GM23338 (cell line): ENCODE measurements around the gene RASA3. TPM values are rescaled to one million over a fixed set of nuclear protein-coding genes. Genes with fewer than 3 reads are reported as not detected.

Source experiments
- ATAC-seq: fragments of 200-7000 bp; cut with Tn5 transposase; 3 replicates; pipeline ENCODE4 v1.9.1; 2020
- DNase-seq: peaks from one replicate; pipeline ENCODE4 v3.0.0-alpha.2; 2015; ENCODE audit warnings: low spot score
- H2AFZ ChIP-seq: fragments of 200-600 bp; sonication (generic); 2 replicates; pipeline ENCODE4 v1.8.0; 2016; ENCODE audit warnings: antibody characterized with exemption, mild to moderate bottlenecking, moderate library complexity
- H3F3A ChIP-seq: fragments of 200-600 bp; sonication (generic); replicated peaks from 2 replicates; pipeline ENCODE4 v1.8.0; 2017; ENCODE audit warnings: antibody characterized with exemption, mixed run types, low read depth
- H3K27ac ChIP-seq: fragments of 200-600 bp; sonication (generic); 2 replicates; pipeline ENCODE4 v1.6.1; 2016; ENCODE audit warnings: low read depth
- H3K27me3 ChIP-seq: fragments of 200-600 bp; sonication (generic); 2 replicates; pipeline ENCODE4 v1.8.0; 2016; ENCODE audit warnings: mild to moderate bottlenecking, mixed run types, moderate library complexity; ENCODE audit not compliant: insufficient read depth
- H3K36me3 ChIP-seq: fragments of 200-600 bp; sonication (generic); 2 replicates; pipeline ENCODE4 v1.8.0; 2016; ENCODE audit warnings: mild to moderate bottlenecking; ENCODE audit not compliant: insufficient read depth
- H3K4me1 ChIP-seq: fragments of 200-600 bp; sonication (generic); 2 replicates; pipeline ENCODE4 v1.8.0; 2016; ENCODE audit warnings: mild to moderate bottlenecking, moderate library complexity; ENCODE audit not compliant: insufficient read depth
- H3K4me2 ChIP-seq: fragments of 200-600 bp; sonication (generic); 2 replicates; pipeline ENCODE4 v1.7.1; 2017; ENCODE audit warnings: mixed run types
- H3K4me3 ChIP-seq: fragments of 200-600 bp; sonication (generic); 2 replicates; pipeline ENCODE4 v1.6.1; 2016; ENCODE audit warnings: mixed run types
- H3K79me2 ChIP-seq: fragments of 200-600 bp; sonication (generic); replicated peaks from 2 replicates; pipeline ENCODE4 v1.8.0; 2017; ENCODE audit warnings: mild to moderate bottlenecking; ENCODE audit not compliant: insufficient read depth
- H3K9me2 ChIP-seq: fragments of 200-600 bp; sonication (generic); 2 replicates; pipeline ENCODE4 v1.8.0; 2017; ENCODE audit not compliant: insufficient read depth
- H4K20me1 ChIP-seq: fragments of 200-600 bp; sonication (generic); replicated peaks from 2 replicates; pipeline ENCODE4 v1.8.0; 2017; ENCODE audit warnings: mild to moderate bottlenecking; ENCODE audit not compliant: insufficient read depth
- H3K27ac Mint-ChIP-seq: 2 replicates; pipeline ENCODE4 v1.8.0; 2020; ENCODE audit warnings: inconsistent platforms, mild to moderate bottlenecking, moderate library complexity, mixed read lengths
- H3K27me3 Mint-ChIP-seq: 3 replicates; pipeline ENCODE4 v1.8.0; 2022; ENCODE audit warnings: low read depth, mild to moderate bottlenecking, moderate library complexity, mixed read lengths, inconsistent platforms; ENCODE audit not compliant: insufficient read depth, poor library complexity
- H3K36me3 Mint-ChIP-seq: 3 replicates; pipeline ENCODE4 v1.8.0; 2021; ENCODE audit warnings: low read depth, mild to moderate bottlenecking, inconsistent platforms, moderate library complexity, mixed read lengths
- H3K4me1 Mint-ChIP-seq: 3 replicates; pipeline ENCODE4 v1.8.0; 2020; ENCODE audit warnings: mild to moderate bottlenecking, inconsistent platforms, mixed read lengths
- H3K4me3 Mint-ChIP-seq: 3 replicates; pipeline ENCODE4 v1.8.0; 2021; ENCODE audit warnings: moderate library complexity, mild to moderate bottlenecking, inconsistent platforms, mixed read lengths
- H3K9me3 Mint-ChIP-seq: 3 replicates; pipeline ENCODE4 v1.8.0; 2020; ENCODE audit warnings: moderate library complexity, mild to moderate bottlenecking, inconsistent platforms, mixed read lengths
- CREB1 ChIP-seq: fragments of 250-450 bp; sonication (Bioruptor Pico); IDR thresholded peaks from 2 replicates; pipeline ENCODE4 v1.5.0; 2020; ENCODE audit warnings: low read depth, mild to moderate bottlenecking, moderate library complexity
- EZH2 ChIP-seq: fragments of 200-600 bp; sonication (generic); IDR thresholded peaks from one replicate; pipeline ENCODE4 v1.8.0; 2017; ENCODE audit warnings: antibody characterized with exemption, mild to moderate bottlenecking, low read depth; ENCODE audit not compliant: unreplicated experiment
- EZH2phosphoT487 ChIP-seq: fragments of 200-600 bp; sonication (generic); IDR thresholded peaks from one replicate; pipeline ENCODE4 v1.8.1; 2018; ENCODE audit warnings: antibody characterized with exemption; ENCODE audit not compliant: unreplicated experiment
- JUNB ChIP-seq: IDR thresholded peaks from one replicate; pipeline ENCODE4 v1.6.1; 2016; ENCODE audit warnings: antibody characterized with exemption; ENCODE audit not compliant: unreplicated experiment
- NANOG ChIP-seq: IDR thresholded peaks from 2 replicates; pipeline ENCODE4 v1.6.1; 2016; ENCODE audit warnings: antibody characterized with exemption, borderline replicate concordance
- POLR2AphosphoS5 ChIP-seq: IDR thresholded peaks from 2 replicates; pipeline ENCODE4 v1.6.1; 2016; ENCODE audit warnings: antibody characterized with exemption, low read depth
- ZNF331 ChIP-seq: fragments of 250-450 bp; sonication (Bioruptor Pico); IDR thresholded peaks from 2 replicates; pipeline ENCODE4 v1.5.0; 2020; ENCODE audit warnings: low read depth, mild to moderate bottlenecking, moderate library complexity
- polyA plus RNA-seq: library from polyadenylated mRNA; unstranded; fragments of >200 nt; fragmentation: Nextera tagmentation; extraction: Ambion mirVana; gene quantifications from 2 replicates; pipeline ENCODE4 v1.2.1, GENCODE V29; 2016
- total RNA-seq: library from RNA; depleted of rRNA; stranded (reverse); fragments of >200 nt; shearing (Covaris generic); gene quantifications from 2 replicates; pipeline ENCODE4 v1.2.3, GENCODE V29; 2014
- TF ChIP-seq, protein P1 (sequence below): fragments of 250-450 bp; sonication (Bioruptor Pico); IDR thresholded peaks from 2 replicates; pipeline ENCODE4 v1.5.0; 2020; ENCODE audit warnings: mild to moderate bottlenecking, moderate library complexity

RASA3 gene
- total and polyA plus RNA-seq, 2 experiments from 2014 or later: 11.2 to 20.7 TPM

DNA sequence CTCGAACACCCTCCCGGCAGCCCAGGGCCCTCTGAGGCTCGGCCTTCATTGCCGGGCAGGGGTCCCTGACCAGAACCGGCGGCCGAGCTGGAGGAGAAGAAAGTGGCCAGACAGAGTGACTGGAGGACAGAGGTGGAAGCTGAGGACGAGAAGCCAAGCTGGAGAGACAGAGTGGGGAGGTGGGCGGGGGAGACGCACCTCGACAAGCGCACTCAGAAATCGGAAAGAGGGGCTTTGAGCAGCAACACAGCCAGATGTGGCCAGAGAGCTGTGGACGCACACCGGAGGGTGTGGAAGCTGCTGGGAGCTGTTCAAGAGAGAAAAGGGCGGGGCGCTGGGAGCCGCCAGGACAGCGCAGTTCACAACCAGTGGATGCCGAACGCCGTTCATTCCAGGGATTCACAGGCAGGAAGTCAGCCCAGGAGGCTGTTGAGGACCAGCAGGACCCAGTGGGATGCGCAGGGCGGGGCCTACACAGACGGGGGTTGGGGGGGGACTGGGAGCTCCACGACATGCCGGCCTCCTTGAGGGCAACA, 130.3 kb downstream of the RASA3 start (continued):
- TF ChIP-seq, protein P1, sequence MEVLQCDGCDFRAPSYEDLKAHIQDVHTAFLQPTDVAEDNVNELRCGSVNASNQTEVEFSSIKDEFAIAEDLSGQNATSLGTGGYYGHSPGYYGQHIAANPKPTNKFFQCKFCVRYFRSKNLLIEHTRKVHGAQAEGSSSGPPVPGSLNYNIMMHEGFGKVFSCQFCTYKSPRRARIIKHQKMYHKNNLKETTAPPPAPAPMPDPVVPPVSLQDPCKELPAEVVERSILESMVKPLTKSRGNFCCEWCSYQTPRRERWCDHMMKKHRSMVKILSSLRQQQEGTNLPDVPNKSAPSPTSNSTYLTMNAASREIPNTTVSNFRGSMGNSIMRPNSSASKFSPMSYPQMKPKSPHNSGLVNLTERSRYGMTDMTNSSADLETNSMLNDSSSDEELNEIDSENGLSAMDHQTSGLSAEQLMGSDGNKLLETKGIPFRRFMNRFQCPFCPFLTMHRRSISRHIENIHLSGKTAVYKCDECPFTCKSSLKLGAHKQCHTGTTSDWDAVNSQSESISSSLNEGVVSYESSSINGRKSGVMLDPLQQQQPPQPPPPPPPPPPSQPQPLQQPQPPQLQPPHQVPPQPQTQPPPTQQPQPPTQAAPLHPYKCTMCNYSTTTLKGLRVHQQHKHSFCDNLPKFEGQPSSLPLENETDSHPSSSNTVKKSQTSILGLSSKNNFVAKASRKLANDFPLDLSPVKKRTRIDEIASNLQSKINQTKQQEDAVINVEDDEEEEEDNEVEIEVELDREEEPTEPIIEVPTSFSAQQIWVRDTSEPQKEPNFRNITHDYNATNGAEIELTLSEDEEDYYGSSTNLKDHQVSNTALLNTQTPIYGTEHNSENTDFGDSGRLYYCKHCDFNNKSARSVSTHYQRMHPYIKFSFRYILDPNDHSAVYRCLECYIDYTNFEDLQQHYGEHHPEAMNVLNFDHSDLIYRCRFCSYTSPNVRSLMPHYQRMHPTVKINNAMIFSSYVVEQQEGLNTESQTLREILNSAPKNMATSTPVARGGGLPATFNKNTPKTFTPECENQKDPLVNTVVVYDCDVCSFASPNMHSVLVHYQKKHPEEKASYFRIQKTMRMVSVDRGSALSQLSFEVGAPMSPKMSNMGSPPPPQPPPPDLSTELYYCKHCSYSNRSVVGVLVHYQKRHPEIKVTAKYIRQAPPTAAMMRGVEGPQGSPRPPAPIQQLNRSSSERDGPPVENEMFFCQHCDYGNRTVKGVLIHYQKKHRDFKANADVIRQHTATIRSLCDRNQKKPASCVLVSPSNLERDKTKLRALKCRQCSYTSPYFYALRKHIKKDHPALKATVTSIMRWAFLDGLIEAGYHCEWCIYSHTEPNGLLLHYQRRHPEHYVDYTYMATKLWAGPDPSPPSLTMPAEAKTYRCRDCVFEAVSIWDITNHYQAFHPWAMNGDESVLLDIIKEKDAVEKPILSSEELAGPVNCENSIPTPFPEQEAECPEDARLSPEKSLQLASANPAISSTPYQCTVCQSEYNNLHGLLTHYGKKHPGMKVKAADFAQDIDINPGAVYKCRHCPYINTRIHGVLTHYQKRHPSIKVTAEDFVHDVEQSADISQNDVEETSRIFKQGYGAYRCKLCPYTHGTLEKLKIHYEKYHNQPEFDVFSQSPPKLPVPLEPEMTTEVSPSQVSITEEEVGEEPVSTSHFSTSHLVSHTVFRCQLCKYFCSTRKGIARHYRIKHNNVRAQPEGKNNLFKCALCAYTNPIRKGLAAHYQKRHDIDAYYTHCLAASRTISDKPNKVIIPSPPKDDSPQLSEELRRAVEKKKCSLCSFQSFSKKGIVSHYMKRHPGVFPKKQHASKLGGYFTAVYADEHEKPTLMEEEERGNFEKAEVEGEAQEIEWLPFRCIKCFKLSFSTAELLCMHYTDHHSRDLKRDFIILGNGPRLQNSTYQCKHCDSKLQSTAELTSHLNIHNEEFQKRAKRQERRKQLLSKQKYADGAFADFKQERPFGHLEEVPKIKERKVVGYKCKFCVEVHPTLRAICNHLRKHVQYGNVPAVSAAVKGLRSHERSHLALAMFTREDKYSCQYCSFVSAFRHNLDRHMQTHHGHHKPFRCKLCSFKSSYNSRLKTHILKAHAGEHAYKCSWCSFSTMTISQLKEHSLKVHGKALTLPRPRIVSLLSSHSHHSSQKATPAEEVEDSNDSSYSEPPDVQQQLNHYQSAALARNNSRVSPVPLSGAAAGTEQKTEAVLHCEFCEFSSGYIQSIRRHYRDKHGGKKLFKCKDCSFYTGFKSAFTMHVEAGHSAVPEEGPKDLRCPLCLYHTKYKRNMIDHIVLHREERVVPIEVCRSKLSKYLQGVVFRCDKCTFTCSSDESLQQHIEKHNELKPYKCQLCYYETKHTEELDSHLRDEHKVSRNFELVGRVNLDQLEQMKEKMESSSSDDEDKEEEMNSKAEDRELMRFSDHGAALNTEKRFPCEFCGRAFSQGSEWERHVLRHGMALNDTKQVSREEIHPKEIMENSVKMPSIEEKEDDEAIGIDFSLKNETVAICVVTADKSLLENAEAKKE (CRISPR knock-in tag): no peak
- TF ChIP-seq CREB1 (CRISPR knock-in tag) (no peak), ZNF331 (no peak), NANOG (no peak), EZH2 (no peak), POLR2AphosphoS5 (no peak), EZH2phosphoT487 (no peak)

- Mint-ChIP-seq H3K4me3 (no peak overlapping the region), H3K9me3 (no peaks in the 10 kb centered on the region), H3K27ac (no peak overlapping the region), H3K4me1 (no peaks in the 10 kb centered on the region), H3K27me3 (peaks cover 2% of the 10 kb centered on the region), H3K36me3 (no peaks in the 10 kb centered on the region; the same call in 2 of the 3 replicates)
- no peak overlapping the region for H2AFZ ChIP-seq
- DNase-seq (no peak), ATAC-seq (no peak)
- no peaks in the 10 kb centered on the region for H4K20me1 ChIP-seq
- H3K36me3 ChIP-seq: no peaks in the 10 kb centered on the region
- no peak overlapping the region for H3K4me2 ChIP-seq
- no peaks in the 10 kb centered on the region for H3K4me1 ChIP-seq
- H3K79me2 ChIP-seq: no peaks in the 10 kb centered on the region
- no peaks in the 10 kb centered on the region for H3K9me2 ChIP-seq
- no peaks in the 10 kb centered on the region for H3F3A ChIP-seq
- no peak overlapping the region for H3K4me3 ChIP-seq
- no peaks in the 10 kb centered on the region for H3K27me3 ChIP-seq
- TF ChIP-seq JUNB (no peak), EZH2 (no peak), CREB1 (CRISPR knock-in tag) (no peak)
- TF ChIP-seq, protein P1 (CRISPR knock-in tag): no peak
- no peak overlapping the region for H3K27ac ChIP-seq
These were observed 131.0 kb downstream of the RASA3 start for GRCh38 chr13:114001331-114002008.
